Peyer's patch (tissue), 4 donors: ENCODE data around the gene HOXA4. TPM values are rescaled to one million over a fixed set of nuclear protein-coding genes. Genes with fewer than 3 reads are reported as not detected.
A peak's percentile ranks its signal among the peaks of the same experiment; 100 is the strongest.

Source experiments
- DNase-seq, 3 donors: peaks; one replicate each; pipeline ENCODE4 v3.0.0-alpha.2; 2017 to 2019
- H3K27ac ChIP-seq, 4 donors: fragments of 200-600 bp; sonication (generic); one replicate each; pipeline ENCODE4 v1.5.1; 2016 to 2019
- H3K27me3 ChIP-seq, 2 donors: fragments of 200-600 bp; sonication (generic); one replicate each; pipeline ENCODE4 v1.5.1; 2019
- H3K36me3 ChIP-seq, 3 donors: fragments of 200-600 bp; sonication (generic); one replicate each; pipeline ENCODE4 v1.5.1; 2016 to 2019
- H3K4me1 ChIP-seq, 4 donors: fragments of 200-600 bp; sonication (generic); one replicate each; pipeline ENCODE4 v1.5.1; 2016 to 2019
- H3K4me3 ChIP-seq, 4 donors: fragments of 200-600 bp; sonication (generic); 1 replicate in 3 of 4; 2 replicates in 1 of 4; pipeline ENCODE4 v1.5.1; 2016 to 2019; ENCODE audit warnings: mild to moderate bottlenecking in 1 of 4
- H3K9me3 ChIP-seq, 4 donors: fragments of 200-600 bp; sonication (generic); one replicate each; pipeline ENCODE4 v1.5.1; 2016 to 2019; ENCODE audit warnings: mild to moderate bottlenecking in 1 of 4
- CTCF ChIP-seq, 6 experiments: fragments of 450-650 bp in 4 of 6; fragments of 200-600 bp in 2 of 6; sonication (generic) in 1 of 6; IDR thresholded peaks; one replicate each; pipeline ENCODE4 v1.5.1; 2017 to 2019; ENCODE audit warnings: antibody characterized with exemption in 6 of 6, mild to moderate bottlenecking in 3 of 6, moderate library complexity in 1 of 6
- POLR2A ChIP-seq, 2 donors: fragments of 450-650 bp; IDR thresholded peaks; one replicate each; pipeline ENCODE4 v1.5.1; 2017; ENCODE audit warnings: antibody characterized with exemption in 2 of 2, mild to moderate bottlenecking in 2 of 2, moderate library complexity in 2 of 2
- total RNA-seq, 4 donors: library from RNA; depleted of rRNA; stranded (reverse); fragments of >200 nt; gene quantifications; one replicate each; pipeline ENCODE4 v1.1.0, GENCODE V29; 2016

HOXA4 gene
- total RNA-seq, 4 donors from 2014 or later = 2.6 to 11.5 (median 5.9) TPM

GRCh38 chr7:27124902-27125689, 5.5 kb downstream of the HOXA4 start:
- H3K4me1 ChIP-seq = peaks cover 0 to 84% (median 6%) of the 10 kb centered on the region in 4 donors
- TF ChIP-seq POLR2A (IDR thresholded peaks at IDR 0.05) (no peak), CTCF (IDR thresholded peaks at IDR 0.05) (no peak)
- no peaks in the 10 kb centered on the region for H3K36me3 ChIP-seq
- DNase-seq = peak in 2 of 3 donors; percentile 5 to 63
- H3K9me3 ChIP-seq = no peaks in the 10 kb centered on the region
- H3K27ac ChIP-seq = peak overlapping the region in 3 of 4 donors; percentile 61 to 85 (median 74)
- H3K4me3 ChIP-seq = peak overlapping the region in 1 of 4 donors; percentile 30
- no peaks in the 10 kb centered on the region for H3K27me3 ChIP-seq

- TF ChIP-seq CTCF (IDR thresholded peaks at IDR 0.05) = no peak
- no peak for TF ChIP-seq POLR2A (IDR thresholded peaks at IDR 0.05)
- DNase-seq = peak in 2 of 3 donors; percentile 8 to 58
- Histone ChIP-seq H3K4me3 (peak overlapping the region in 2 of 4 donors; percentile 30 to 35), H3K27ac (peak overlapping the region in 3 of 4 donors; percentile 61 to 85 (median 74)), H3K27me3 (no peaks in the 10 kb centered on the region), H3K36me3 (no peaks in the 10 kb centered on the region), H3K9me3 (no peaks in the 10 kb centered on the region), H3K4me1 (peaks cover 0 to 89% (median 5%) of the 10 kb centered on the region in 4 donors)
These were observed 6.3 kb downstream of the HOXA4 start for GRCh38 chr7:27124096-27124901.

- H3K27ac ChIP-seq = peak overlapping the region; percentile 10 to 85 (median 68)
- H3K4me3 ChIP-seq = peak overlapping the region in 2 of 4 donors; percentile 35 to 50
- H3K4me1 ChIP-seq = peaks cover 0 to 89% (median 4%) of the 10 kb centered on the region in 4 donors
- H3K27me3 ChIP-seq = no peaks in the 10 kb centered on the region
- H3K9me3 ChIP-seq = no peaks in the 10 kb centered on the region
- peak in 1 of 3 donors; percentile 55 for DNase-seq
- TF ChIP-seq CTCF (IDR thresholded peaks at IDR 0.05) (no peak), POLR2A (IDR thresholded peaks at IDR 0.05) (no peak)
- H3K36me3 ChIP-seq = no peaks in the 10 kb centered on the region
These were observed 7.0 kb downstream of the HOXA4 start for GRCh38 chr7:27123477-27124053.

GRCh38 chr7:27123007-27123476, 7.5 kb downstream of the HOXA4 start:
- Histone ChIP-seq H3K9me3 (no peaks in the 10 kb centered on the region), H3K27me3 (no peaks in the 10 kb centered on the region), H3K36me3 (no peaks in the 10 kb centered on the region), H3K27ac (peak overlapping the region; percentile 10 to 85 (median 68)), H3K4me1 (peaks cover 0 to 89% (median 4%) of the 10 kb centered on the region in 4 donors), H3K4me3 (peak overlapping the region in 3 of 4 donors; percentile 19 to 50 (median 35))
- DNase-seq = peak in 1 of 3 donors; percentile 59
- no peak for TF ChIP-seq POLR2A (IDR thresholded peaks at IDR 0.05)
- no peak for TF ChIP-seq CTCF (IDR thresholded peaks at IDR 0.05)
